HepG2 (cell line): ENCODE measurements around the gene VAV2. TPM values are rescaled to one million over a fixed set of nuclear protein-coding genes. Genes with fewer than 3 reads are reported as not detected.

Experiments
- ATAC-seq: fragments of 200-7000 bp; cut with Tn5 transposase; 3 replicates; pipeline ENCODE4 v1.9.1; 2020; ENCODE audit warnings: mild to moderate bottlenecking, moderate library complexity
- BruUV-seq: library from RNA; stranded (reverse); fragments of 400-500 nt; replicated peaks from 2 replicates; lab custom pipeline; 2021; lab: Mats Ljungman, UMichigan
- CTCF ChIA-PET: fragments of 300-600 bp; formaldehyde crosslinking; extraction: SDS; loops from one replicate; lab custom pipeline; 2021; ENCODE audit warnings: low total read pairs, inconsistent platforms, low intra/inter-chr PET ratio; lab: Yijun Ruan, JAX
- POLR2A ChIA-PET: fragments of 350-600 bp; sonication (Branson Sonifier 250); formaldehyde crosslinking; loops from one replicate; lab custom pipeline; 2020; ENCODE audit warnings: antibody characterized with exemption, inconsistent platforms; lab: Yijun Ruan, JAX
- DNase-seq: peaks from one replicate; pipeline ENCODE4 v3.0.0-alpha.2; 2015; ENCODE audit warnings: low spot score
- FAIRE-seq: peaks from 3 replicates; lab custom pipeline; 2011; peaks lifted over from hg19 to GRCh38; lab: Jason Lieb, UNC
- H2AFZ ChIP-seq: one replicate; pipeline ENCODE4 v1.6.1; 2011; ENCODE audit warnings: low read length, inconsistent platforms
- H3K27ac ChIP-seq: fragments of 300-600 bp; 3 replicates; pipeline ENCODE4 v1.8.0; 2011; ENCODE audit warnings: mixed run types, mild to moderate bottlenecking, mixed read lengths, low read length, inconsistent platforms; ENCODE audit not compliant: insufficient read depth; ENCODE audit errors: extremely low read length
- H3K27me3 ChIP-seq, 2 experiments: fragments of 200-600 bp in 1 of 2; 2 replicates in 1 of 2; 3 replicates in 1 of 2; pipeline versions ENCODE4 v1.6.0 to v1.8.0; 2011; ENCODE audit warnings: low read length in 2 of 2, mild to moderate bottlenecking in 2 of 2, moderate library complexity in 2 of 2, inconsistent platforms in 1 of 2; ENCODE audit not compliant: insufficient read depth in 2 of 2, control insufficient read depth in 1 of 2
- H3K36me3 ChIP-seq, 2 experiments: fragments of 200-600 bp in 1 of 2; replicated peaks in 1 of 2; 2 replicates in 1 of 2; 3 replicates in 1 of 2; pipeline versions ENCODE4 v1.5.1 to v1.8.0; 2011; ENCODE audit warnings: low read length in 2 of 2, inconsistent platforms in 1 of 2; ENCODE audit not compliant: insufficient read depth in 2 of 2, control insufficient read depth in 1 of 2
- H3K4me1 ChIP-seq: 2 replicates; pipeline ENCODE4 v1.5.1; 2012; ENCODE audit warnings: low read length, inconsistent platforms; ENCODE audit not compliant: insufficient read depth
- H3K4me2 ChIP-seq: 2 replicates; pipeline ENCODE4 v1.6.0; 2011; ENCODE audit warnings: low read depth, low read length, inconsistent platforms
- H3K4me3 ChIP-seq, 3 experiments: fragments of 200-600 bp in 1 of 3; sonication (generic), shearing (Covaris generic) in 1 of 3; replicated peaks in 1 of 3; 2 replicates each; pipeline ENCODE4 v1.5.1; 2011 to 2016; ENCODE audit warnings: low read length in 3 of 3, inconsistent platforms in 2 of 3, low read depth in 2 of 3, mild to moderate bottlenecking in 2 of 3, control low read depth in 1 of 3, mixed read lengths in 1 of 3; ENCODE audit not compliant: insufficient read depth in 1 of 3
- H3K79me2 ChIP-seq: one replicate; pipeline ENCODE4 v1.6.1; 2011; ENCODE audit warnings: low read length, inconsistent platforms; ENCODE audit not compliant: insufficient read depth
- H3K9ac ChIP-seq: 2 replicates; pipeline ENCODE4 v1.6.0; 2011; ENCODE audit warnings: mild to moderate bottlenecking, low read depth, low read length, inconsistent platforms; ENCODE audit not compliant: insufficient read depth
- H3K9me3 ChIP-seq: 2 replicates; pipeline ENCODE4 v1.5.1; 2012; ENCODE audit warnings: mild to moderate bottlenecking, low read length
- H4K20me1 ChIP-seq: 2 replicates; pipeline ENCODE4 v1.6.0; 2011; ENCODE audit warnings: inconsistent platforms, mild to moderate bottlenecking, low read length, moderate library complexity; ENCODE audit not compliant: insufficient read depth
- AGO2 ChIP-seq: fragments of 200-400 bp; formaldehyde crosslinking; optimal IDR thresholded peaks from 2 replicates; pipeline ENCODE3; 2017; ENCODE audit warnings: mild to moderate bottlenecking, low read depth, low read length, moderate library complexity
- FOXO4 ChIP-seq: sonication (generic); formaldehyde crosslinking; conservative IDR thresholded peaks from 2 replicates; pipeline ENCODE4 v1.8.1; 2023; ENCODE audit warnings: missing genetic modification reagents
- KDM1A ChIP-seq: IDR thresholded peaks from 2 replicates; pipeline ENCODE4 v1.6.1; 2016; ENCODE audit warnings: missing compliant biosample characterization
- RBM22 ChIP-seq: fragments of 200-400 bp; formaldehyde crosslinking; optimal IDR thresholded peaks from 2 replicates; pipeline ENCODE3; 2017; ENCODE audit warnings: mild to moderate bottlenecking, low read length, moderate library complexity
- RXRB ChIP-seq: IDR thresholded peaks from 2 replicates; pipeline ENCODE4 v1.6.1; 2016; ENCODE audit warnings: borderline replicate concordance, missing genetic modification reagents, missing compliant biosample characterization
- SMC3 ChIP-seq: IDR thresholded peaks from 2 replicates; pipeline ENCODE4 v1.6.1; 2011; ENCODE audit warnings: low read length, improper control_type of control experiment
- U2AF1 ChIP-seq: fragments of 200-400 bp; formaldehyde crosslinking; optimal IDR thresholded peaks from 2 replicates; pipeline ENCODE3; 2017; ENCODE audit warnings: mild to moderate bottlenecking, low read depth, low read length
- ZFX ChIP-seq: sonication (generic); formaldehyde crosslinking; IDR thresholded peaks from 2 replicates; pipeline ENCODE4 v1.4.0; 2020; ENCODE audit warnings: mild to moderate bottlenecking, low read depth, missing genetic modification reagents, moderate library complexity
- ZIK1 ChIP-seq: sonication (generic); formaldehyde crosslinking; IDR thresholded peaks from 2 replicates; pipeline ENCODE4 v1.5.0; 2020; ENCODE audit warnings: mild to moderate bottlenecking, low read depth, missing genetic modification reagents, borderline replicate concordance
- ZNF160 ChIP-seq: sonication (generic); formaldehyde crosslinking; IDR thresholded peaks from 2 replicates; pipeline ENCODE4 v1.8.0; 2022; ENCODE audit warnings: mild to moderate bottlenecking, inconsistent platforms, missing genetic modification reagents
- ZNF724P ChIP-seq: sonication (generic); formaldehyde crosslinking; IDR thresholded peaks from 2 replicates; pipeline ENCODE4 v1.8.0; 2022; ENCODE audit warnings: missing genetic modification reagents, borderline replicate concordance
- ZNF891 ChIP-seq: sonication (generic); formaldehyde crosslinking; IDR thresholded peaks from 2 replicates; pipeline ENCODE4 v1.5.0; 2020; ENCODE audit warnings: mild to moderate bottlenecking, missing genetic modification reagents
- ZSCAN29 ChIP-seq: sonication (generic); formaldehyde crosslinking; conservative IDR thresholded peaks from 2 replicates; pipeline ENCODE4 v1.4.0; 2020; ENCODE audit warnings: mild to moderate bottlenecking, missing genetic modification reagents
- WGBS: methylation state at CpG from one replicate; pipeline ENCODE4 v1.1.6; 2017; ENCODE audit warnings: low lambda C conversion rate; 5-methylcytosine and 5-hydroxymethylcytosine counted together
- in situ Hi-C: cut with HindIII; loops from 2 replicates; pipeline ENCODE4 v1.10.0; 2017; ENCODE audit warnings: low pct_unique_long_range_greater_than_20kb; ENCODE audit not compliant: extremely low pct_ligation_motif_present
- intact Hi-C: fragments of 100-400 bp; cut with micrococcal nuclease; formaldehyde crosslinking; loops from one replicate; pipeline ENCODE4 v1.10.0; 2022; ENCODE audit not compliant: unreplicated experiment
- polyA plus RNA-seq, 8 experiments: library from polyadenylated mRNA; depleted of rRNA in 3 of 8; stranded (reverse) in 7 of 8; unstranded in 1 of 8; fragments of >200 nt; fragmentation: Illumina TruSeq in 4 of 8; extraction: Trizol in 4 of 8; gene quantifications; 2 replicates each; pipeline versions ENCODE4 v1.2.1 to v1.2.3, GENCODE V29; 2011 to 2016; ENCODE audit warnings: low read depth in 4 of 8, missing spikeins in 1 of 8, mixed read lengths in 1 of 8; ENCODE audit not compliant: insufficient read depth in 1 of 8
- total RNA-seq, 5 experiments: library from RNA; depleted of rRNA; stranded (reverse); fragments of >200 nt; fragmentation: Illumina TruSeq; extraction: Trizol; gene quantifications; 2 replicates each; pipeline ENCODE4 v1.2.3, GENCODE V29; 2016; ENCODE audit warnings: low read depth in 1 of 5

The VAV2 gene
- total and polyA plus RNA-seq, 2 of the 13 experiments (the other 11 are each of a cell fraction or from before 2014, with no cell fraction given), result 22.5 to 22.9 TPM

- intact Hi-C loops, result no loop called here
These were observed 232.2 kb downstream of the VAV2 start for GRCh38 chr9:133759946-133760345.

GRCh38 chr9:133759146-133759900 lies 232.8 kb downstream of the VAV2 start:
- Histone ChIP-seq H3K79me2 (no peaks in the 10 kb centered on the region), H3K4me2 (no peak overlapping the region), H3K9ac (no peak overlapping the region)
- ChIA-PET CTCF (no interaction called here), POLR2A (interaction anchor here (0.8 to 2.4 kb wide), 2 partner anchors 10 to 20 kb away, joined by 3 to 9 read pairs; partner anchors contain the start of gene SARDH)
- in situ Hi-C loops, result no loop called here
- intact Hi-C loops, result no loop called here
- DNase-seq, result no peak
- BruUV-seq, result no TSS peak
- TF ChIP-seq ZNF160 (CRISPR knock-in tag) (no peak), ZSCAN29 (CRISPR knock-in tag) (no peak), RXRB (no peak), ZFX (no peak), RBM22 (peak; percentile 67), U2AF1 (no peak), FOXO4 (CRISPR knock-in tag) (no peak), ZIK1 (CRISPR knock-in tag) (no peak), ZNF891 (CRISPR knock-in tag) (no peak), SMC3 (no peak), AGO2 (peak; percentile 4), ZNF724P (CRISPR knock-in tag) (no peak)
- TF ChIP-seq, all 625 proteins: peak for 2
- H3K4me3 ChIP-seq, result no peak overlapping the region
- no peaks in the 10 kb centered on the region for H3K27me3 ChIP-seq
- ATAC-seq (no peak), FAIRE-seq (no peak)
- no peaks in the 10 kb centered on the region for H3K9me3 ChIP-seq
- H3K4me1 ChIP-seq, result peaks cover 24% of the 10 kb centered on the region
- H3K36me3 ChIP-seq, result peaks cover 0 to 18% of the 10 kb centered on the region in 2 experiments
- H2AFZ ChIP-seq, result no peak overlapping the region
- WGBS, result 87% methylated on average over 32 of the region's 32 CpGs
- H3K27ac ChIP-seq, result no peak overlapping the region
- H4K20me1 ChIP-seq, result no peaks in the 10 kb centered on the region

More at GRCh38 chr9:133759946-133760345, 232.2 kb downstream of the VAV2 start:
- BruUV-seq, result no TSS peak
- TF ChIP-seq AGO2, result peak; percentile 58
- no peak for TF ChIP-seq KDM1A (CRISPR knock-in tag)
- whole genome bisulfite sequencing, result 94% methylated on average over 6 of the region's 11 CpGs
- in situ Hi-C loops, result no loop called here
- Histone ChIP-seq H2AFZ (no peak overlapping the region), H3K79me2 (no peaks in the 10 kb centered on the region), H3K4me1 (peaks cover 17% of the 10 kb centered on the region), H3K27ac (no peak overlapping the region), H3K36me3 (peaks cover 1 to 24% of the 10 kb centered on the region in 2 experiments), H3K9me3 (no peaks in the 10 kb centered on the region), H3K4me3 (no peak overlapping the region), H4K20me1 (no peaks in the 10 kb centered on the region), H3K9ac (no peak overlapping the region), H3K4me2 (no peak overlapping the region), H3K27me3 (no peaks in the 10 kb centered on the region)
- ATAC-seq (no peak), FAIRE-seq (no peak), DNase-seq (no peak)
- POLR2A ChIA-PET, result interaction anchor here (0.8 to 2.4 kb wide), 2 partner anchors 9 to 21 kb away, joined by 3 to 9 read pairs; partner anchors contain the start of gene SARDH
- CTCF ChIA-PET, result no interaction called here
